Activated CD4-positive, alpha-beta T cell treated with anti-CD3 and anti-CD28 coated beads for 1 hour (primary cell): ENCODE results near the gene TTF1.

Experiments used
- DNase-seq: peaks from one replicate; pipeline ENCODE4 v3.0.0-alpha.2; 2020

TTF1 gene, protein sequence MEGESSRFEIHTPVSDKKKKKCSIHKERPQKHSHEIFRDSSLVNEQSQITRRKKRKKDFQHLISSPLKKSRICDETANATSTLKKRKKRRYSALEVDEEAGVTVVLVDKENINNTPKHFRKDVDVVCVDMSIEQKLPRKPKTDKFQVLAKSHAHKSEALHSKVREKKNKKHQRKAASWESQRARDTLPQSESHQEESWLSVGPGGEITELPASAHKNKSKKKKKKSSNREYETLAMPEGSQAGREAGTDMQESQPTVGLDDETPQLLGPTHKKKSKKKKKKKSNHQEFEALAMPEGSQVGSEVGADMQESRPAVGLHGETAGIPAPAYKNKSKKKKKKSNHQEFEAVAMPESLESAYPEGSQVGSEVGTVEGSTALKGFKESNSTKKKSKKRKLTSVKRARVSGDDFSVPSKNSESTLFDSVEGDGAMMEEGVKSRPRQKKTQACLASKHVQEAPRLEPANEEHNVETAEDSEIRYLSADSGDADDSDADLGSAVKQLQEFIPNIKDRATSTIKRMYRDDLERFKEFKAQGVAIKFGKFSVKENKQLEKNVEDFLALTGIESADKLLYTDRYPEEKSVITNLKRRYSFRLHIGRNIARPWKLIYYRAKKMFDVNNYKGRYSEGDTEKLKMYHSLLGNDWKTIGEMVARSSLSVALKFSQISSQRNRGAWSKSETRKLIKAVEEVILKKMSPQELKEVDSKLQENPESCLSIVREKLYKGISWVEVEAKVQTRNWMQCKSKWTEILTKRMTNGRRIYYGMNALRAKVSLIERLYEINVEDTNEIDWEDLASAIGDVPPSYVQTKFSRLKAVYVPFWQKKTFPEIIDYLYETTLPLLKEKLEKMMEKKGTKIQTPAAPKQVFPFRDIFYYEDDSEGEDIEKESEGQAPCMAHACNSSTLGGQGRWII

GRCh38 chr9:132406554-132407122 is at the start of gene TTF1:
TTF1 (minus strand) TSS chr9:132406840; CDS start chr9:132402821, 4,019 bp downstream.
- peak; percentile 90 for DNase-seq

- no peak for DNase-seq
Observed at GRCh38 chr9:132456241-132456640, 49.6 kb upstream of the TTF1 start.

DNA sequence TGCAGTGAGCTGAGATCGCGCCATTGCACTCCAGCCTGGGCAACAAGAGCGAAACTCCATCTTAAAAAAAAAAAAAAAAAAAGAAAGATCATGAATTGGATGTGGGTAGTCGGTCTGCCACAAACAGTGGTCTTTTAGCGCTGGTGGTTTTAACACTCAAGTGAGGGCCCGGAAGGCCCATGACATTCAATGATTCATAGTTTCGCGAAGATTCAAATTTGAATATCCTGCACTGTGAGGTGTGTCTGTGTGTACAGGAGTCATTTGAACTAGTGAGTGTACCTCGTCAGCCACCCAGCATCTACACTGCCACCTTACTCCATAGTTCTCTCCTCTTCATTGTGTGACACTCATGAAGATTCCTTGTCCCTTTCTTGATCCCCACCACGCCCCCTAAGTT is 44.6 kb upstream of the TTF1 start:
- no peak for DNase-seq

GRCh38 chr9:132447902-132448301 is 41.3 kb upstream of the TTF1 start:
- no peak for DNase-seq

DNA sequence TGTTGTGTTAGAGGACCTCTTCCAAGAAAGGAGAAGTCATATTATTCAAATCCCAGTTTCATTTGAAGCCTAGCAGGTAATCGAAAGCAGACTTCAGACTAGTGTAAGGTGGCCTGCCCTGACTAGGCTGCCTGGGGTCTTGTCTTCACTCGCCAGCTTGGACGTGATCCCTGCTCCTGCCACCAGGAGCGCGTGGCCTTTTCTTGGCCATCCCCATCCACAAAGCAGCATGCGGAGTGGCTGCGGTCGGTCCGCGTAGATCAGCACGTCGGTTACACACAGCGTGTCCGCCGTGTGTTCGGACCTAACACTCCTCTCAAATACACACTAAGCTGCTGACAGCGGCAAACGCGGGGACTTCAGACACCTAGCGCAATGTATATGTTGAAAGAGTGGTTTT is 40.7 kb upstream of the TTF1 start:
- no peak for DNase-seq

- no peak for DNase-seq
Observed at GRCh38 chr9:132446887-132447286, 40.2 kb upstream of the TTF1 start.

DNA sequence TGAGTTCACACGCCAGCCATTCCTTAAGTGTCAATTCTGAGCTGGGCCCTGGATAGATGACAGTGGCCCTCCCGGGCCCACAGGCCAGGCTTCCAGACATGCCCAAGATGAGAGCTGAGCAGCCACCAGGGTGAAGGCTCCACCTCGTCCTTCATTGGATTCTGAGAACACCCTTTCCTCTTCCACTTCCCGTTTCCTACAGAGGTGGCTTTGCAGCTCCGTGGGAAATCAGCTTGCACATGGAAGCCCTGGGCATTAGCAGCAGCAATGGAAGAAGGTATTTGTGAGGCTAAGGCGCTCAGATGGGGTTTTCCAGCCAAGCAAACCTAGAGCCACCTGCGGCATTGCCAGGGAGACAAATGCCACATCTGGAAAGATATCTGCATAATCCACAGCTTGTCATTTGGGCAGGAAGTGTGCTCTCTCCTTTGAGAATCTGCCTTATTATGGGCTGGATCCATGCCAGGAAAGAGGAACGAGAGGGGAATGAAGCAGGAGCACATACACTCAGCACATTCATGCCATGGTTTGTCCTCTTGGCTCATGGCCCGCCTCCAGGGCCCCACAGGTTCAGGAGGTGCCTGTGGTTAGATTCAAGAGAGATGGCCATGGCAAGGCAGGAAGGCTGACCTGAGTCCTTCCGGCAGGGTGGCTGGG is 37.4 kb upstream of the TTF1 start:
- DNase-seq, result no peak

DNA sequence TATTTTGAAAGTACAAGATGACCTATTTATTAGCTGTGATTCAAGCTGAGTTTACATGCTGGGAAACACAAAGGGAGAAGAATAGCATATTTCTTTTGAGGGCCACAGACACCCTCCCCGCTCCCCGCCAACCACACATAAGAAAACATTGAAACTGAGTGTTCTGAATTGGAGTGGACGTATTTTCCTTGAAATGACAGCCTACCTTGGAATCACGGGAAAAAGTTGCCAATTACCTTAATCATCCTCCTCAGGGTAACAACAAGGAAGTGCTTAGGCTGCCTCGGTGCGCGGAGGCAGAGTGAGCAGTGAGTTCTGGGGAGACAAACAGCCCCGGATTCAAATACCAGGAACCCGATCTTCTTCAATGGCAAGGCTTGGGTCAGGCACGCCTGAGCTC is 34.8 kb upstream of the TTF1 start:
- DNase-seq, result no peak

- no peak for DNase-seq
Observed at GRCh38 chr9:132440735-132441134, 34.1 kb upstream of the TTF1 start.

DNA sequence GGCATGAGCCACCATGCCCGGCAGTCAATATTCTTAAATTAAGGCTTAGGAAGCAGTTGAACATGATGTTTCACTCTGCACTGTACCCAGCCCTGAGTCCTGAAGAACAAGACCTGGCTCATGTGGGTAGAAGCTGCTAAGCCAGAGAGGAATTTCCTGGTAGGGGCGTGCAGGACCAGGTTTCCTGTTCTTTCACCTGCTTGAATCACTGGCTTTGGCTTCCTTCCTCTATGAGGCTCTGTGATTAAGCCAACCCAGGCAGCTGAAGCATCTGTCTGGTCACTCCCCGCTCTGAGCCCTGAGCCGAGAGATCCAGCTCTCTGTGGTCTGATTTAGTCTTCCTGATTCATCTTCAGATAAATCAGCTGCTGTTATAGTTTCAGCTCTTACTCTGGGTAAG is 32.5 kb upstream of the TTF1 start:
- DNase-seq, result no peak

DNA sequence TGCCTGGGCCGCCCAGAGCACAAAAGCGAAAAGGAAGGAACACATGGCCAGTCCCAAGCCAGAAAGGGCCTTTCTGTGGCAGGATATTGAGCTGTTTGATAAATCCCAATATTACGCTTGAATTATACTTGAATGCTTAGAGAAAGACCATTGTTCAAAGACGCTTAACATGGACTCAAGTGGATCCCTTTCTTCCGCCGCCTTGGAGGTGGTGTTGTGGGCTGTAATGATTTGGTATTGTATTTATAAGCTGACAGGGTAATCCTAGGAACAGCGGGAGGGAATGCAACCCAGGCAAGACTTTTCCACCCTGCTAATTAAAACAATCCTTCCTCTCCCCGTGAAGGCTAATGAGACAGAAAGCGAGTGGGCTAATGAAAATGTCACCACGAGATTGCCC is 28.2 kb upstream of the TTF1 start:
- DNase-seq, result no peak

DNA sequence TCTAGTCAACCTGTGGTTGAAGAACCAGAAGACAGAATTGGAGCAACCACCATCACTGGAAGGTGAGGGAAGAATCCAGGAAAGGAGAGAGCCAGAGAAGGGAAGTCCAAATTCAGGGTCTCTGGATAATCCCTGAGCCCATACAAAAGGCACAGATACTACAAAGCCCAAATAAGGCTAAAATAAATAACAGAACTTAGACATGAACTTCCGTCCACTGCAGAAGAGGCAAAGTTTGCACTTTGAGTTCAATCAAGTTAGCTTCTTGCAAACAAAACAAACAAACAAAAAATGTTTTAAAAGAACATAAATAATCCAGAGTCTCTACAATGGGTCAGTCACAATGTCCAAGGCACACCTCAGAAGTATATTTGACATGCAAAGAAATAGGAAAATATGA is 24.4 kb upstream of the TTF1 start:
- DNase-seq, result no peak

DNA sequence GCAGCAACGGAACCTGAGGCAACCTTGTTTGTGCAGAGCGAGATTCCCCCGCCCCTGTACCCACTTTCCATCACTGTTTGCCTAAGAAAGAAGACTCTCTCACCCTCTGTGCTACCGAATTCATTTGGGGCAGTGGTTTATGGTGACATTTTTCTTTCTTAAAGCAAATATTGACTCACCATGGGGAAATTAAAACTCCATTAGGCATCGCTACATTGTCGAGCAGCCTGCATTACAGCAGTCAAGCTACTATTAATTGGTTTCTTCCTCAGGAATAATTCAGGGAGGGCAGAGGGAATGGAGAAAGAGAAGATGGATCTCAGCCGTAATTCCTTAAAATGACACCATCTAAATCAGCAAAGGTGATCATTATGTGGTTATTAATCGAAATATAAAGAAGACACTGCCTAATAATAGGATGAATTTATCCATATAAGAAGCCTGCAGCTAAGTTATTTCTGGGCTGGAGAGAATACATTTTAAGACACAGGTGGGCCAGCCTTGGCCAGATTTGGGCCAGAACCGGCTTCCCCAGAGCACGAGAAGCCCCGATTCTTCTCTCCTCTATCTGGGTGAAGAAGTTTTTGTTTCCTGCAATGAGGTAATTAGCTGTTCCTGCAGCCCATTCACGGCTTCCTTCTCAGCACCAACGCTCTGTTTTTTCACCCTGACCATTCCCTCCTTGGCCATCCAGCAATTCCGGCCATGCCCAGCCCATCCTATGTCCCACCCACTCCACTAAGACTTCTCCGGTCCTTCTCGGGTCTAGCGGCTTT is 20.2 kb upstream of the TTF1 start:
- DNase-seq, result no peak

GRCh38 chr9:132425675-132426062 is 19.0 kb upstream of the TTF1 start:
- no peak for DNase-seq

DNA sequence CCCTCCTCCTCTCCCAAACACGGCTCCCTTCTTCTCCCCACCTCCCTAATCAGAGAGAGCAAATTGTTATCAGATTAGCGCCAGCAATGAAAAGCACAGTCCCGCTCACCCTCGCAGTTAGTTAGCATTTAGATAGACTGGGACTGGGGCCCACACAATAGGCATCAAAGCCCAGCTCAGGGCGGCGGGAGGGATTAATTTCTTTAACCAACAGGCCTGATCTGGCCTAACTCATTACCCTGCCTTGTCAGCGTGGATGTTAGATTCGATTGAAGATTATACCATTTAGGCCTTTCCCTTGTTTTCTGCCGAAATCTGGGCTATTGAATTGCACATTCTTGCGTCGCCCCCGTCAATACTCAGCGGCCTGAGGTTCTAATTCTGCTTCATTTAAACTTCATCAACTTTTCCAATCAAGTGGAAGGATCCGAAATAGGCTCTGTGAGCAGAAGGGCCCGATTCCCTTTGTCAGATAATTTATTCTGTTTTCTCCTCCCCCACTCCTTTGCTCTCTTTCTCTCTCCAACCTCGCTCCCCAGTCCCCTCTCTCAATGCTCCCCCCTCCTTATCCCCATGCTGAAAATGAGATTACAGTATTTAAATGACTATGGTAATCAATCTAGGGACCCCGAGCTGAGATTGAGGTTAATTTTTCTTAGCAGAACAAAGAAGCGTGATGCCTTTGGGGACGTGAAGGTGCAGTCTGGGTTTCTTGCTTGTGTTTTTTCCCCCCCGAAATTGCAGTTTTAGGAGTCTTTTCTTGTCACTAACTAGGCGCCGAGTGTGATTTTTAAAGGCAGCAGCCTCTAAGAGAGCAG is 18.4 kb upstream of the TTF1 start:
- no peak for DNase-seq

GRCh38 chr9:132423503-132423902 is 16.9 kb upstream of the TTF1 start:
- DNase-seq, result no peak

DNA sequence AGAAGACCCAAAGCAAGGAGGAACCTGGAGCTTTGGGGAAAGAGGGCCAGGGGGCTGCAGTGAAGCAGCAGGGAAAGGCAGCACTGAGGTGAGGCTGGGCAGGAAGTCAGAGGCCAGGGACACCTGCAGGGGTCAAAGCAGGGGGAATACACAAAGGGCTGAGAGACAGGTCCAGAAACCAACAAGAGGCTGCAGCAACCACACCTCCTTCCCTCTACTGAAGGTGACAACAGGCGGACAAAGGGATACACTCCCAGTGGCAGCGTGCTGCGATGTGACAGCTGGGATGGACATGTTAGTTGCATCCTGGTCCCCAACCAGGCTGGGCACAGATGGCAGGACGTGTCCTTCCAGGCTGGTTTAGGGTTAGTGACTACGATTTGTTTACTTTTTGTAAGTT is 15.9 kb upstream of the TTF1 start:
- no peak for DNase-seq

- DNase-seq, result no peak
Observed at GRCh38 chr9:132418726-132419363, 12.2 kb upstream of the TTF1 start.

DNA sequence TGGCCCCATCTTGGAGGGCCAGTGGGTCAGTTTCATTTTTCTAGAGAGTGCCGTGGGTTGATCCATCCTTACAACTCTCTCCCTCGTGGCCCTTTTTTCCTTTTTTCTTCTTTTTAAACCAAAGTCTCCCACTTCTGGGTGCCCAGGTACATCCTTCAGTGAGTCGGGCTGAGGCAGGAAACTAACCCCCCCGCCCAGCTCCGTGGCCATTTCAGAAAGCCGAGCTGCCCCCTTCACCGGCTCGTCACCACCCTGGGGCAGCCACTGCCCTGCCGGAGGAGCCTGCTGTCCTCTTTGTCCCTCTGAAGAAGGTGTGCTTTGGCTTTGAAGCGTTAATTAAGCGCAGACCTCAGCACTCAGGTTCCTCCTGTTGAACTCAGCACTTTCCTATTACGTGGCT is 8.5 kb upstream of the TTF1 start:
- DNase-seq, result no peak

GRCh38 chr9:132414731-132415130 is 8.1 kb upstream of the TTF1 start:
- no peak for DNase-seq

- no peak for DNase-seq
Observed at GRCh38 chr9:132413926-132414325, 7.3 kb upstream of the TTF1 start.
